Stimulated activated CD4-positive, alpha-beta T cell treated with anti-CD3 and anti-CD28 coated beads, Interleukin-2, amount 100 ng/mL, for 48 hours (primary cell): Measurements from ENCODE around the gene NR2F6.

Source experiments
- DNase-seq, 2 donors: peaks; one replicate each; pipeline ENCODE4 v3.0.0-alpha.2; 2020

Gene NR2F6

DNA sequence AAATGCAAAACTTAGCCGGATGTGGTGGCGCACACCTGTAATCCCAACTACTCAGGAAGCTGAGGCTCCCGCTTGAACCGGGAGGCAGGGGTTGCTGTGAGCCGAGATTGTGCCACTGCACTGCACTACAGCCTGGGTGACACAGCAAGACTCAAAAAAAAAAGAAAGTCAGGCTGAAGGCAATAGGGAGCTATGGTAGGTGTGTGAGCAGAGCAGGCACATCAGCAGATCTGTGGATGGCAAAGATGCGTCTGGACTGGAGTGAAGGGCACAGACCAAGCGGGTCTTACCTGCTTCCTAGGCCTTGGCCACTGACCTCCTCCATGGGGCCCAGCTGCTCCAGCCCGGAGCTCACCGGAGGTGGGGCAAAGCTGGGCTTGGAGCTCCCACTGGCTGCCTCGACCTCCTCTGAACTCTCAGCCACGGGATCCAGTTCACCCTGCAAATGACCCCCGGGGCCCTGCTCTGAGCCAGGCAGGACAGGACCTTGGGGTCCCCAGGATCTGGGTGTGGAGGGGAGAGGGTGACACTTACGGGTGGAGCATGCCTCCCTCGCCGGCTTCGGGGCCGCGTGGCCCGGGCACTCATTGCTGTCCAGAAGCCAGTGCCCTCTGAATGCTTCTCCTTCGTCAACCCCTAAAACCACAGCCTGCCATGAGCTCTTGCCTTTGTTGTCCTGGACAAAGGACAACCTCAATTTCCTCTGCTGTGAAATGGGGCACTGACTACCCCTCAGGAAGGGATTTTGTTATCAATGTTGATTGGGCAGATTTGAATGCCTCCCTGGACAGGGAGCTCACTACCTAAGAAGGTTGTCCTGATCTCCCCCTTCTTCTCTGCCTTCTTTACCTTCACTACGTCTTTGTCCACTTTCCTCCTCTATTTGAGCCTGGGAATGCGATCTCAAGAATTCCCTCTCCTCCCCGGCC is 18.3 kb upstream of the NR2F6 start:
- no peak for DNase-seq

DNA sequence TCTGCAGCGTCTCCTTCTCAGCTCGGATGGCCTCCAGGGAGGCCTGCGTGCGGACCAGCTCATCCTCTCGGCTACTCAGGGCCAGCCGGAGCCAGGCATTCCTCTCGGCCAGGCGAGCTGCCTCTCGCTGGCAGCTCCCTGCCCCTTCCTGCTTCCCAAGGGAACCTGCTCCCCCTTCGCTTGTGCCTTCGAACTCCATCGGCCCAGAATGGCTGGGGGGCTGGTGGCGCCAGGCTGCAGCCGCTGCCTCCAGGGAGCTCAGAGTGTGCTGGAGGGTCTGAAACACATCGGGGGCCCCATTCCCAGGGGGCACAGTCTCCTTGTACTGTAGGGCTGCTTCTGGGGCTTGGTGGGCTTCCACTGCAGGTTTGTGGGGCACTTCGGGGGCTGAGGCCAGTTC is 16.8 kb upstream of the NR2F6 start:
- no peak for DNase-seq

DNA sequence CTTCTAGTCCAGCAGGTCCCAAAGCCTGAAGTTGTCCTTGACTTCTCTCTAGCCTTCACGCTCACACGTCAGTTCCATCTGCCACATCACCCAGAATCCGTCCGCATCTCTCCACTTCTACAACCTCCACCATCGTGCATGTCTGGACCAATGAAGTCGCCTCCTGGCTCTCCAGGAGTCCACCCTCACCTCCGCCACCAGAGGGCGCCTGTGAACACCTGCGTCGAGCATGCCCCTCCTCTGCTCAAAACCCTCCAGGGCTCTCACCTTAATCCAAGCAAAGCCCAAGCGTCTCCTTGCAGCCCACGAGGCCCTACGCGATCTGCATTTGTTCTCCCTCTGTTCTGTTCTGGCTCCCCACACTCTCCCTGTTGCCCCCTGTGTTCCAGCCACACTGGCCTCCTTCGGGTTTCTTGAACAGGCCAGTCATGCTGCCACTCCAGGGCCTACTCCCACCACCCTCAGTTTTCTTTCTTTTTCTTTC is 15.2 kb upstream of the NR2F6 start:
- peak; percentile 93 to 94 for DNase-seq

DNA sequence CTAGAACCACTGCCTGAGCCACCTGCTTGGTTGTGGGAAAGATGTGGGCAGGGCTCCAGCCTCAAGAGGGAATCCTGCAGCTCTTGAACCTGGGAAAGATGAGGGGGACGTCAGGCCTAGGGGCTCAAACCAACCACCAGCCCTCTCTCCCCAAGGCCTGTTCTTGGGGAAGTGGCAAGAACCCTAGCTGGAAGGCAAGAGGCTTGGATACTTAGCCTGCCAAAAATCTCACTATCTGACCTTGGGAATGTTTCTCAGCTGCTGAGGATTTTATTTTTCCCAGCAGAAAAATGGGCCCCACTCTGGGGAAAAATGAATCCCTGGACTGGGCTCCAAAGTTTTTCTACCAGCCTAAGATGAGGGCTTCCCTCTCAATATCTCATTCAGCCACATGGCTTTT is 14.2 kb upstream of the NR2F6 start:
- no peak for DNase-seq

DNA sequence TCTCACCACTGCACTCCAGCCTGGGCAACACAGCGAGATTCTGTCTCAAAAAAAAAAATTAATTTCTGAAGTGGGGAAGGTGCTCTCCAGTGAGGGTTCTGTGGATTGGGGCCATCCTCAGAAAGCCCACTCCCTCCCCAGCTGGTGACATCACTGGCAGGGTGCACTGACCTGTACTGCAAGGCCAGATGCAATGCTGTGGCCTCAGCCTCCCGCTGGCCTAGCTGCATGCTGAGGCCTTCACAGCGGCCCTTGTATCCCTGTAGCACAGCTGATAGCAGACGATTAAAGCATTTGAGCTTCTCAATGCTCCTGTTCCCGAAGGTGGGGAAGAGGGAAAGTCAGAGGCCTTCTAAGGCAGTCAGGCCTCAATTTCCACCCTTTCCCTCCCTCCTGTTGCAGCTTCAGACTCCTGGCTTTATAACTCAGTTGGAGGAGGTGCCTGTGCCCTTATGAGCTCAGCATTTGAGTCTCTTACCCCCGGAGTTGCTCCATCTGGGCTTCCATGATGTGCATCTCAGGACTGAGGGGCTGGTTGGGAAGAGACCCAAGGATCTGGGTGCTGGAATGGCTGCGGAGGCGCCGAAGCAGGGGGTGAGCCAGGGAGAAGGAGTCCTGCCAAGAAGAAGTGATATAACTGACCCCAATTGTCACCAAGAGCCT is 13.5 kb upstream of the NR2F6 start:
- no peak for DNase-seq

DNA sequence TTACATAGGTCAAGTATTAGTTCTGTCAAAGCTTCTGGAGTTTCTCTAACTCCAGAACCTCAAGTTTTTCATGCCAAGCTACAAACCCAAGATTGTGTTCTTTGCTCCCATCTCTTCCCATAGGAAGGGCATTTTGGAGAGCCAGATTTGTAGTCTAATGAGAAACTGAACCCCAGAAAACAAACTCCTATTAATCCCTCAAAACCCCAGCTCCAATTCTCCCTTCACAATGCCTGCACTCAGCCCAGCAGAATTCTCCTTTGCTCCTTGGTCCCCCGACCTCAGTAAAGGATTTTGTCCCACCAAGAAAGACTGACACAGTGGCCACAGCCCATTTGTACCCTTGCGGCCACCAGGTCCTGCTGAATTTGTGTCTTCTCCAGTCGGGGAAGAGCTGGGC is 10.4 kb upstream of the NR2F6 start:
- DNase-seq = no peak

DNA sequence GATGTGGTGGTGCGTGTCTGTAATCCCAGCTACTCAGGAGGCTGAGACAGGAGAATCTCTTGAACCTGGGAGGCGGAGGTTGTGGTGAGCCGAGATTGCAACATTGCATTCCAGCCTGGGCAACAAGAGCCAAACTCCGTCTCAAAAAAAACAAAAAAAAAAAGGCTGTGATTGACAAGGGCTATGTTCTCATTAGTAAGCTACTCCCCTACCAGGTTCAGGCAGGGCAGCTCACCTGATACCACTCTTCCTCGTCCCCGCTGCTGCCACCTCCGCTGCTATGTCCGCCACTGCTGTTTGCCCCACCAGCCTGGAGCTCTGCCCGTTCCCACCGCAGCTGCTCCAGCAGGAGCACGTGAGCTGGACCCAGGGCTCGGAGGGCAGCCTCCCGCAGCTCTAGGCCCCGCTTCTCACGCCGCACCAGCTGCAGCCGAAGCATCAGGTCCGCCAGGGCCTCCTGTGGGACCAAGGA is 9.5 kb upstream of the NR2F6 start:
- DNase-seq = no peak

DNA sequence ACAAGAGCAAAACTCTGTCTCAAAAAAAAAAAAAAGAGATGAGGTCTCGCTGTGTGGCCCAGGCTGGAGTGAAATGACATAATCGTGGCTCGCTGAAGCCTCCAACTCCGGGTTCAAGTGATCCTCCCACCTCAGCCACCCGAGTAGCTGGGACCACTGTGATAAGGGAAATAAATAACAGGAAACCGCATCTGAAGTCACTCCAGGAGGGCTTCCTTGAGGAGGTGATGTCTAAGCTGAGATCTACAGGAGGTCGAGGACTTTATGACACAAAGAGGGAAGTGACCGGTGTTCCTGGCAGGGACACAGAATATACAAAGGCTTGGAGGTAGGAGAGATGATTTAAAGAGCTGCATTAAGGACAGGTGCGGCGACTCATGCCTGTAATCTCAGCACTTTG is 8.9 kb upstream of the NR2F6 start:
- DNase-seq = no peak

DNA sequence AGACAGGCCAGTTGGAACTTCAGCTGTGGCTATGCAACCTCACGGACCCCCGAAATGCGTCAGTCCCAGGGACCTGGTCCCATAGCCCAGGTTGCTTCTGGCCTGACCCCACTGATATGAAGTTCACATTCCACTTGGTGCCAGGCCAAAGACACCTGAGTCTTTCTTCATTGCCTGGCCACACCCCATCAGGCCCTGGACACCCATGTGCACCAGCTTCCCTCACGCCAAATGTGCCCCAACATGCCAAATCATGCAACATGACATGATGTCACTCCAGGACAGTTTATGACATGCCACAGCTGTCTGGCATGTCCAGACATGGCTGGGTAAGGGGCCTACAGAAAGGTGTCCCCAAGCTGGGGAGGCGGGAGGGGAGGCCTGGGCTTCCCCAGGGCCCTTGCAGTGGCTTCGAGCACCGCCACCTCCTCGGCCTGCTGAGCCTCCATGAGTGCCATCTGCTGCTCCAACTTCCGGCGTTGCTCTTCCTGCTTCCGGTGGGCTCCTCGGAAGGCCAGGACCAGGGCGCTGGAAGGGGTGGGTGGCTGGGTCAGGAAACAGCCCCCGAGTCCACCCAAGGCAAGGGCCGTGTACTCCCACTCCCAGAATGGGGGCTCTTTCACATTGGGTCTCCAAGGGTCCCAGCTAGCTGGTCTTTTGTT is 4.3 kb upstream of the NR2F6 start:
- no peak for DNase-seq

DNA sequence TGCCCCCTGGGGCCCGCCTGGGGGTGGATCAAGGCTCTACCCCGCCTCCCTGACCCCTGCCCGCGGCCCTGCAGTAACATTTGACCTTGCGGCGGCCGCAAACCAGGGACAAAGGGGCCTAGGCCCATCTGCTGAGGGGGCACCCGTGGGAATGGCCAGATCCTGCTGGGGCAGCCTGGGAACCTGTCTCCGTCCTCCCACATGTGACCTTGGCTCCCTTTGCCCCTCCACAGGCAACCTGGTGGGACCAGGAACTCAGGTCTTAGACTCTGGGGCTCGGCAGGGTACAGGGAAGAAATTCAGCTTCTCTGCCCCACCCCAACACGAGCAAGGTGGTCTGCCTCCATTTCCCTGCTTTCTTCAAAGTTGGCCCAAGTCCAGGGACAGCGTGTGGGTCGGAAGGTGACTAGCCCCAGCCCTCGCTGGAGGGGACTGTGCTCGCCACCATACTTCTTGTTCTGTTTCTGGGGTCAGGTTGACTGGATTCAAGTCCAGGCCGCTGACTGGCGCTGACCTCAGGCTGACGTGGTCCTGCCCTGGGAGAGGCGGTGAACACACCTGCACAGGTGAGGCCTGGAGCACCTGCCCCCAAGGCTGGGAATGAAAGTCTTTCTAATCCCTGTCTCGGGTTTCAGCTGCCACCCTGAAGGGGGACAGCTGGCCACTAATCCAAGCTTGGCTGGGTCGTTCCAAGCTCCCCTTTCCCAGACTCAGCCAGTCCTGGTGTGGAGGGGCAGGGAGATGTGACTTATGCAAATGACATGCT is 2.5 kb upstream of the NR2F6 start:
- DNase-seq = no peak

DNA sequence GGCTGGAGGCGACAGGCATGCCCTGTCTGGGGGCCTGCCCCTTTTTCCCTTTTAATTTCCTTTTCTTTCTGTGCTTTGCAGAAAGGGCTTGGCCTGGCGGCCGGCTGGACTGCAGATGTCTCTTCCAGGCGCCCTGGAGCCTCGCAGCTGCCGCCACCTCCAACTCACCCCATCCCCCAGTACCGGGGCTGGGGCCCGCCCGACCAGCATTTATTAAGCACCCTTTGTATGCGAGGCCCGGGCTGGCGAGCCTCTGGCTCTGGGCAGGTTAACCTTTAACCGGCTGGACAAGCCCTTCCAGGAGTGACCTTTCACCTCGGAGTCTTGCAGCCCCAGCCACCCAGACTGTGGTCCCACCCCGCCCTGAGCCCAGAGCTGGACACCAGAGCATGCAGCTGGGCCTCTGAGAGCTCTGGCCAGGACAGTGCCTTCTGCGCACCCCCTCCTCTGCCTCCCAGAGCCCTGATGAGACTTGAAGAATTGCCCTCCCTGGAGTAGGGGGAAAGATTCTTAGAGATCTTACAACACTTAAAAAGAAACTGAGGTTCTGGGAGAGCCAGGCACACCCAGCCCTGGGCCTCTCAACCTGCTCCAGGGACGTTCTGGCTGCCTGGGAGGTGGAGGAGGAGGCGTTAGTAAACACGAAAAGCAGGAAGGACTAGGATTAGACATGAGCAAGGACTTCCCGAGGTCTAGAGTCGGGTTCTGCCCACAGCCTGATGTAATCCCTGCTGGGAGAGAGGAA is 1.1 kb upstream of the NR2F6 start:
- DNase-seq = no peak

DNA sequence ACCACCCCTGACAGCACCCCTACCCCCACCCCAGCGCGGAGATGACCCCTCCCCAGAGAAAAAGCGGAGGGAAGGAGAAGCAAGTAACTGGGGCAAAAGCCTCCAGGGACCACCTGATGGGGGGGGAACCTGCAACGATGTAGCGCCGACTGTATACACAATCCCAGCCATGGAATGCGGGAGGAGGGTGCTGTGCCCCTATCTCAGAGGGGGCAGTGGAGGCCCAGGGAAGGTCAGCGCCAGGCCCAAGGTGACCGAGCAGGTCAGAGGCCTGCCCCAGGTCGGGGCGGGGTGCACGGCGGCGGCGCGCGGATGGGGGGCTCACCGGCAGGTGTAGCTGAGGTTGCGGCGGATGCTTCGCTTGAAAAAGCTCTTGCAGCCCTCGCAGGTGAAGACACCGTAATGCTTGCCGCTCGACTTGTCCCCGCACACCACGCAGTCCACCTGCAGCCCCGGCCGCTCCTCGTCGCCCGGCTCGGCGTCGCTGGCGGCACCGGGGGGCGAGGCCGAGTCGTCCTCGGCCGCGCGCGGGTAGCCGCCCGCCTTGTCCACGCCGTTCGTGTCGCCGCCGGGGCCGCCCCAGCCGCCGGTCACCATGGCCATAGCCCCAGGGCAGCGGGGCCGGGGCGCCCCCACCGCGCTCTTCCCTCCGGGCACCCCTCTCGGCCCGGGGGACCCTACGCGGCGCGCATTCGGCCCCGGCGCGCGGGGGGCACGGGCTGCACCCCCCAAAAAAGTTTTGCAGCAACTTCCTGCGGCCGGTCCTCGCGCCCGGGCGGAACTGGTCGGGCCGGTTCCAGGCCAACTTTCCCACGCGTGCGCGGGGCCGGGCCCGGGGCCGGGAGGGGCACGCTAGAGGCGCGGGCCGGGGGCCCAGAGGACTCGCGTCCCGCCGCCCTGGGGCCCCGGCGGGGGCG is 843 bp downstream of the NR2F6 start:
- DNase-seq = no peak

DNA sequence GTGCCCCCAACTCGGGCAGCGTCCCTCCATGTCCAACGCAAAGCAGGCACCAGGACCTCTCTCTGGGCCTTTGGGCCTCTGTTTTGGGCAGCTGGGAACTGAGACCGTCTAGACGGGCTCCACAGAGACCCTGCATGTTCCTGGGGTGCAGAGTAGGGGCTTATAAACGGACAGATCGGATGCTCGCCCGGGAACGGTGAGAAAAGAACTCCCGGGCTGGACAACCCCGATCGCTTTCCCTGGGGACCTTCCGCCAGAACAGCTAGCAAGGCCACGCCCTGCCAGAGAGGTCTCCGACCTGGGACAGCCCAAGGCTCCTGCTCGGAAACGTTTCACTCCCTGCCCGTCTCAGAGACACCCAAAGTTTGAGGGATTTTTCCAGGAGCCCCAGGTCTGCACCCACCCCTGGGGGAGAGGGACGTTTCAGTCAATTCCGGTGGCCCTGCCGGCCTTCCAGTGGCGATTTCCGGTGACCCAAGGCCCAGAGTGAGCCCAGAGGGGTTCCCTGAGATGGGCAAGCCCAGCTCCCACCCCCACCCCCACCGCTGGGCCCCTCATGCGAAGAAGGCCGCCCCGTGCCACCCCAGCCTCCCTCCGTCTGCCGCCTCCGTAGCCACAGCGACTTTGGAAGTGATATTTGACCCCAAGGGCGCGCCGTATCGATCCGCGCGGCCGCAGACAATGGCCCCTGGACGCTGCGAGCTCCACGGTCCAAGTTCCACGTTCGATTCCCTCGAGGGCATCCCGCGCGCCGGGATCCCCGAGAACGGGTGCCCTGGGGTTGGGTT is 1.7 kb downstream of the NR2F6 start:
- DNase-seq = no peak

DNA sequence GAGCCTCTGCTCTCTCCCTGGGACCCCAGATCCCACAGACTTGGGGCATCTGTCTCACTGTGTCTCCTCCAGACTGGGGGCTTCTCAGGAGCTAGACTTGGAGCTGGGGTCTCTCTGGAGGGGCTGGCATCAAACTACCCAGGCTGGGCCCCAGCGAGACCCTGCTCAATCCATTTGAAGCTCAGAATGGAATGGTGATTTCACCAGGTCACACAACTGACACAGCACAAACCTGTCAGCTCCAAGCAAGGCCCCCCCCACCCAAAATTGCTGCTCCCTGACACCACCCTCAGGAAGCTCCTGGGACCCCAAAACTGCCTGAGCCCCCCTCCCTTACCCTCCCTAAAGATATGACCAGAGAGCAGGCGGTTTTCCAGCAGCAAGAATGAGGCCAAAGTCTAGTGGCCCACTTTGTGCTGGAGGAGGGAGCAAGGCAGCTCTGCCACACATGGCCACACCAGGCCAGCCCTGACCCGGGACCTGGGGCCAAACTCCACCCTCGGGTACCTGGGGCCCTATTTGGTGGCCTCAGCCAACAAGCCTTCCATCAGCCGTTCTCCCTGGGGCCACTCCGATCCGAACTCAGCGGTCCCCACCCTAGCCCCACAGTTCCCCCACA is 2.4 kb downstream of the NR2F6 start:
- DNase-seq = no peak

DNA sequence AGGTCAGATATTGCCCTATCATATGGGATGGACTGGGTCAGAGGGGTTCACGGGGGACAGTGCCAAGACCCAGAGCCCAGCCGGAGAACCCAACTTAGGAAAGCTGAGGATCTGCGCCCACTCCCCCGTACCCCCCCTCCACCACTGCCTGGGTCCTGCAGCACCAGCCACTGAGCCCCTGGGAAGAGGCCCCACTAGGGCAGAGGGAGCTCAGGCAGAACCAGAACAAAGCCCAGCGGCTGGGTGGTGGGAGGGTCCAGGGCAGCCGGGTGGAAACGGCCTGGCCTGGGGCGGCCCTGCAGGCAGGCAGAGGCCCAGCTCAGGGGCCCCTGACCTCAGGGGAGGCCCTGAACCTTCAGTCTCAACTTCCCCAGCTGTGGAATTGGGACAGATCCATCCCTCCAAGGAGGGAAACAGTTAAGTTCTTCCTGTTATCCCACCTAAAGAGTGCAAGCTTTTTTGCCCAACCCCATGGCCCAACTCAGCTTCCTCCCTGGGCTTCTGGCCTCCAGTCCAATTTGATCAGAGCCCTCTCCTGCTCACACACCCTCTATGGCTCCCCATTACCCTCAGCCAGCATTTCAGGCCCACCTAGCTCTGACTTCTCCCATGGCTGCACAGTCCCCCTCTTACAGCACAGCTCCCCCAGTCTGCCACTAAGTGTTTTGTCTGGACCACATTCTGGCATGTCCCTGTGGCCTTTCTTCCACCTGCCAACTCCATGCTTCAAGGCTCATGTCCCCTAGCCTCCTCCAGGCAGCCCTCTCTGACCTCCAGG is 3.1 kb downstream of the NR2F6 start:
- no peak for DNase-seq

DNA sequence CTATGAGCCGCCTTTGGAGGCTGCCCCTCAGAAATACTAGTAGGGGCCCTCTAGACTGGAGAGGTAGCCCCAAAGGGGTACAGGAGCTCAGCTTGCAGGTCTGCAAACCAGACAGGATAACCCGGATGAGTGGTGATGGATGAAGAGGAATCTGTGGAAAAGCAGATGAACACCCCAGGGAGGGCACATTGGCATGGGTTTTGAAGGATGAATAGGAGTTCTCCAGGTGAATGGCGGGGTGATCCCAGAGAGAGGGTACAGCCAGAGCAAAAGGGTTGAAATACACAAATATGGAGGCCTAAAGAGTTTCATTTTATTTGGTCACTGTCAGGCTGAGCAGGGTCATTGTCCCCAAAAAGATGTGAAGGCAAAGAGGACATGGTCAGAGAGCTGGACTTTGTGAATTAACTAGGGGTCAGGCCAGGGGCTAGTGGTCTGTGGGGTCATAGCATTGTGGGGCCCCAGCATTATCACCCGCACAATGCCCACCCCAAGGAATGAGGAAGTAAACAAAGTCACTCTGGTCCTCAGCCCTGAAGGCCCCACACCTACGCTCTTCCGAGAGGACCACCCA is 4.8 kb downstream of the NR2F6 start:
- no peak for DNase-seq

DNA sequence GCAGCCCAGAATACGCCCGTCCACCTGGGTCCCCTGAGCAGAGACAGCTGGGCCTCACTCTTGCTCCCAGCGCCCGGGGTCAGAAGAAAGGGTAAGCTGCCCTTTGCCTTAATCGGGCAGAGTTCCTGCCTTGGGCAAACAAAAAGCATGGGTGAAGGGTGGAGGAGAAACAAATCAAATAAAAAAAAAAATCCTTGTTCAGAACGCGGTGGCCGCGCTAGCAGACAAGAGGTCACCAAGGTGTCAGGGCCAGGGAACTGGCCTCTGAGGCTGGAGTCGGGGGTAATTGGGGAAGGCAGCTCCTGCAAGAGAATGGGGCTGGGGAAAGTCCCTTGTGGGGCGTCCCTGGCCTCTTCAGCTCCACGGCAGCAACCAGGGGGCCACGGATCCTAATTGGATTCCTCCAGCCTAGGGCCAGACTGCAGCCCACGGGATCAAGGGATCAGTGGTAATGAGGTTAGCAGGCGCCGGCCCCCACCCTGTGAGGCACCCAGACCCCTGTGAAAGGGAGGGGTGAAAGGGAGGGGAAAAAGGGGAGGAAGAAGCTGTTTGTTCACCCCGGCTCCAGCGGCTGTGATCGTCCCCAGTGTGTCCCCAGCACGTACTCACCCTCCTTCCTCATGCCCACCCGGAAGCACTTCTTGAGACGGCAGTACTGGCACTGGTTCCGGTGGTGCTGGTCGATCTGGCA is 5.5 kb downstream of the NR2F6 start:
- no peak for DNase-seq
